CD8-positive, alpha-beta memory T cell (primary cell): ENCODE data around the gene PRRC2B. TPM values are rescaled to one million over a fixed set of nuclear protein-coding genes. Genes with fewer than 3 reads are reported as not detected.

ENCODE experiments used
- CTCF ChIA-PET: fragments of 350-600 bp; sonication (Branson Sonifier 250); formaldehyde crosslinking; loops from one replicate; lab custom pipeline; 2021; ENCODE audit warnings: antibody characterized with exemption; lab: Charles Lee
- POLR2A ChIA-PET: fragments of 350-600 bp; sonication (Branson Sonifier 250); formaldehyde crosslinking; loops from one replicate; lab custom pipeline; 2021; ENCODE audit warnings: antibody characterized with exemption; lab: Charles Lee
- DNase-seq, 5 donors: peaks; one replicate each; pipeline versions ENCODE4 v3.0.0 to v3.0.0-alpha.2; 2020 to 2022; ENCODE audit warnings: mixed read lengths in 1 of 5
- H3K27ac ChIP-seq: one replicate; pipeline ENCODE4 v1.7.0; 2013; ENCODE audit warnings: low read depth, mild to moderate bottlenecking, low read length, moderate library complexity
- H3K27me3 ChIP-seq: 2 replicates; pipeline ENCODE4 v1.7.0; 2013; ENCODE audit warnings: low read length, mild to moderate bottlenecking; ENCODE audit not compliant: insufficient read depth, poor library complexity, severe bottlenecking
- H3K36me3 ChIP-seq: 2 replicates; pipeline ENCODE4 v1.7.0; 2013; ENCODE audit warnings: mild to moderate bottlenecking, low read length, moderate library complexity; ENCODE audit not compliant: insufficient read depth
- H3K4me1 ChIP-seq: 2 replicates; pipeline ENCODE4 v1.7.0; 2013; ENCODE audit warnings: mild to moderate bottlenecking, low read length, moderate library complexity; ENCODE audit not compliant: insufficient read depth
- H3K4me3 ChIP-seq: 2 replicates; pipeline ENCODE4 v1.7.0; 2013; ENCODE audit warnings: mild to moderate bottlenecking, low read length
- H3K9me3 ChIP-seq: 2 replicates; pipeline ENCODE4 v1.7.0; 2013; ENCODE audit warnings: mild to moderate bottlenecking, low read length
- H3K27ac Mint-ChIP-seq, 8 donors: one replicate each; pipeline ENCODE4 v1.8.0; 2020 to 2021; ENCODE audit warnings: mixed read lengths in 8 of 8, mild to moderate bottlenecking in 6 of 8, inconsistent platforms in 3 of 8, moderate library complexity in 3 of 8
- H3K27me3 Mint-ChIP-seq, 2 donors: one replicate each; pipeline ENCODE4 v1.8.0; 2020 to 2021; ENCODE audit warnings: mixed read lengths in 2 of 2, mild to moderate bottlenecking in 1 of 2, moderate library complexity in 1 of 2
- H3K36me3 Mint-ChIP-seq, 3 donors: one replicate each; pipeline ENCODE4 v1.8.0; 2020 to 2021; ENCODE audit warnings: mixed read lengths in 3 of 3, inconsistent platforms in 1 of 3, mild to moderate bottlenecking in 1 of 3
- H3K4me1 Mint-ChIP-seq, 3 donors: one replicate each; pipeline ENCODE4 v1.8.0; 2020 to 2021; ENCODE audit warnings: mixed read lengths in 3 of 3, inconsistent platforms in 1 of 3, mild to moderate bottlenecking in 1 of 3
- H3K4me3 Mint-ChIP-seq, 7 donors: one replicate each; pipeline ENCODE4 v1.8.0; 2020 to 2021; ENCODE audit warnings: mixed read lengths in 7 of 7, mild to moderate bottlenecking in 6 of 7, moderate library complexity in 4 of 7, inconsistent platforms in 2 of 7
- H3K9me3 Mint-ChIP-seq, 5 donors: one replicate each; pipeline ENCODE4 v1.8.0; 2020 to 2022; ENCODE audit warnings: mixed read lengths in 5 of 5, mild to moderate bottlenecking in 3 of 5, moderate library complexity in 2 of 5, inconsistent platforms in 1 of 5
- polyA plus RNA-seq: library from polyadenylated mRNA; unstranded; fragments of 300-500 nt; fragmentation: Illumina TruSeq; gene quantifications from one replicate; pipeline ENCODE4 v1.2.3, GENCODE V29; 2021
- total RNA-seq, 2 experiments: library from RNA; stranded (reverse); gene quantifications; one replicate each; pipeline ENCODE4 v1.2.3, GENCODE V29; 2021

The PRRC2B gene
- total and polyA plus RNA-seq, 3 experiments from 2014 or later: 42.1 to 146 (median 146) TPM

GRCh38 chr9:131404581-131404980 lies 10.7 kb downstream of the PRRC2B start:
- H3K36me3 ChIP-seq: no peaks in the 10 kb centered on the region
- peaks cover 0 to 17% (median 0%) of the 10 kb centered on the region in 3 donors for H3K36me3 Mint-ChIP-seq
- H3K27me3 ChIP-seq: no peaks in the 10 kb centered on the region
- no peak for DNase-seq
- no peaks in the 10 kb centered on the region for H3K9me3 ChIP-seq
- peak overlapping the region; percentile 68 to 92 (median 84) for H3K4me3 Mint-ChIP-seq
- H3K4me3 ChIP-seq: peak overlapping the region; percentile 33
- ChIA-PET CTCF (interaction anchor here (1.3 to 4.8 kb wide), 5 partner anchors 8 to 54 kb away, joined by 4 to 29 read pairs (median 9); no protein-coding TSS in a partner anchor), POLR2A (interaction anchor here (0.6 to 3.1 kb wide), 2 partner anchors 7 to 42 kb away, joined by 3 to 23 read pairs; no protein-coding TSS in a partner anchor)
- no peaks in the 10 kb centered on the region for H3K9me3 Mint-ChIP-seq
- H3K27ac ChIP-seq: no peak overlapping the region
- peaks cover 78 to 92% (median 92%) of the 10 kb centered on the region in 3 donors for H3K4me1 Mint-ChIP-seq
- H3K4me1 ChIP-seq: peaks cover 93% of the 10 kb centered on the region
- no peaks in the 10 kb centered on the region for H3K27me3 Mint-ChIP-seq
- H3K27ac Mint-ChIP-seq: peak overlapping the region; percentile 26 to 96 (median 89)

- H3K36me3 Mint-ChIP-seq: peaks cover 0 to 17% (median 0%) of the 10 kb centered on the region in 3 donors
- H3K27me3 Mint-ChIP-seq: no peaks in the 10 kb centered on the region
- H3K4me1 Mint-ChIP-seq: peaks cover 78 to 92% (median 92%) of the 10 kb centered on the region in 3 donors
- Histone ChIP-seq H3K27me3 (no peaks in the 10 kb centered on the region), H3K36me3 (no peaks in the 10 kb centered on the region), H3K9me3 (no peaks in the 10 kb centered on the region), H3K27ac (no peak overlapping the region), H3K4me1 (peaks cover 93% of the 10 kb centered on the region), H3K4me3 (peak overlapping the region; percentile 33)
- DNase-seq: no peak
- H3K4me3 Mint-ChIP-seq: peak overlapping the region; percentile 68 to 92 (median 84)
- no peaks in the 10 kb centered on the region for H3K9me3 Mint-ChIP-seq
- POLR2A ChIA-PET: interaction anchor here (0.6 to 3.1 kb wide), 3 partner anchors 8 to 42 kb away, joined by 3 to 23 read pairs (median 3); no protein-coding TSS in a partner anchor
- peak overlapping the region; percentile 64 to 97 (median 92) for H3K27ac Mint-ChIP-seq
- CTCF ChIA-PET: interaction anchor here (1.3 to 4.8 kb wide), 5 partner anchors 9 to 54 kb away, joined by 4 to 29 read pairs (median 9); no protein-coding TSS in a partner anchor
These were observed 11.1 kb downstream of the PRRC2B start for GRCh38 chr9:131404987-131405386.

GRCh38 chr9:131405428-131405827 lies 11.5 kb downstream of the PRRC2B start:
- DNase-seq: peak in 2 of 5 donors; percentile 34 to 62
- H3K27ac ChIP-seq: peak overlapping the region; percentile 5
- H3K36me3 Mint-ChIP-seq: peaks cover 0 to 19% (median 0%) of the 10 kb centered on the region in 3 donors
- H3K4me1 ChIP-seq: peaks cover 93% of the 10 kb centered on the region
- H3K4me3 Mint-ChIP-seq: peak overlapping the region; percentile 68 to 92 (median 84)
- ChIA-PET CTCF (interaction anchor here (1.3 to 4.8 kb wide), 5 partner anchors 9 to 55 kb away, joined by 4 to 29 read pairs (median 9); no protein-coding TSS in a partner anchor), POLR2A (interaction anchor here (0.6 to 3.1 kb wide), 4 partner anchors 8 to 276 kb away, joined by 3 to 23 read pairs (median 7); no protein-coding TSS in a partner anchor)
- H3K27me3 Mint-ChIP-seq: no peaks in the 10 kb centered on the region
- peak overlapping the region; percentile 33 for H3K4me3 ChIP-seq
- no peaks in the 10 kb centered on the region for H3K9me3 Mint-ChIP-seq
- no peaks in the 10 kb centered on the region for H3K36me3 ChIP-seq
- H3K27ac Mint-ChIP-seq: peak overlapping the region; percentile 64 to 97 (median 92)
- no peaks in the 10 kb centered on the region for H3K27me3 ChIP-seq
- peaks cover 80 to 92% (median 92%) of the 10 kb centered on the region in 3 donors for H3K4me1 Mint-ChIP-seq
- H3K9me3 ChIP-seq: no peaks in the 10 kb centered on the region

GRCh38 chr9:131405858-131406537 lies 12.1 kb downstream of the PRRC2B start:
- peaks cover 0 to 19% (median 0%) of the 10 kb centered on the region in 3 donors for H3K36me3 Mint-ChIP-seq
- ChIA-PET POLR2A (interaction anchor here (0.6 to 3.1 kb wide), 3 partner anchors 9 to 276 kb away, joined by 3 to 23 read pairs (median 11); no protein-coding TSS in a partner anchor), CTCF (interaction anchor here (0.5 to 4.8 kb wide), 12 partner anchors 9 to 1541 kb away, joined by 3 to 29 read pairs (median 5); no protein-coding TSS in a partner anchor)
- no peaks in the 10 kb centered on the region for H3K36me3 ChIP-seq
- H3K27ac ChIP-seq: peak overlapping the region; percentile 5
- peaks cover 93% of the 10 kb centered on the region for H3K4me1 ChIP-seq
- H3K27ac Mint-ChIP-seq: peak overlapping the region; percentile 64 to 97 (median 92)
- no peaks in the 10 kb centered on the region for H3K9me3 ChIP-seq
- H3K27me3 ChIP-seq: no peaks in the 10 kb centered on the region
- no peak for DNase-seq
- H3K27me3 Mint-ChIP-seq: no peaks in the 10 kb centered on the region
- H3K4me3 Mint-ChIP-seq: peak overlapping the region; percentile 68 to 92 (median 84)
- peak overlapping the region; percentile 33 for H3K4me3 ChIP-seq
- H3K4me1 Mint-ChIP-seq: peaks cover 79 to 92% (median 92%) of the 10 kb centered on the region in 3 donors
- H3K9me3 Mint-ChIP-seq: no peaks in the 10 kb centered on the region

- Histone ChIP-seq H3K4me3 (peak overlapping the region; percentile 33), H3K9me3 (no peaks in the 10 kb centered on the region), H3K27ac (peak overlapping the region; percentile 64), H3K27me3 (no peaks in the 10 kb centered on the region), H3K4me1 (peaks cover 94% of the 10 kb centered on the region), H3K36me3 (no peaks in the 10 kb centered on the region)
- peak in 2 of 5 donors; percentile 39 to 56 for DNase-seq
- Mint-ChIP-seq H3K27me3 (no peaks in the 10 kb centered on the region), H3K36me3 (peaks cover 0 to 21% (median 0%) of the 10 kb centered on the region in 3 donors), H3K4me1 (peaks cover 79 to 94% (median 93%) of the 10 kb centered on the region in 3 donors), H3K9me3 (no peaks in the 10 kb centered on the region), H3K4me3 (peak overlapping the region; percentile 68 to 92 (median 84)), H3K27ac (peak overlapping the region; percentile 64 to 97 (median 92))
- ChIA-PET POLR2A (interaction anchor here (1.1 to 3.1 kb wide), 4 partner anchors 9 to 40 kb away, joined by 3 to 23 read pairs (median 8); no protein-coding TSS in a partner anchor), CTCF (interaction anchor here (0.5 to 4.8 kb wide), 16 partner anchors 10 to 1541 kb away, joined by 3 to 29 read pairs (median 3); no protein-coding TSS in a partner anchor)
These were observed 12.9 kb downstream of the PRRC2B start for GRCh38 chr9:131406563-131407436.

- peak; percentile 37 to 75 (median 68) for DNase-seq
- no peaks in the 10 kb centered on the region for H3K27me3 Mint-ChIP-seq
- H3K9me3 Mint-ChIP-seq: no peaks in the 10 kb centered on the region
- CTCF ChIA-PET: interaction anchor here (0.5 to 4.8 kb wide), 11 partner anchors 9 to 72 kb away, joined by 3 to 29 read pairs (median 4); no protein-coding TSS in a partner anchor
- peaks cover 0 to 19% (median 3%) of the 10 kb centered on the region in 3 donors for H3K36me3 Mint-ChIP-seq
- no peaks in the 10 kb centered on the region for H3K36me3 ChIP-seq
- no peaks in the 10 kb centered on the region for H3K27me3 ChIP-seq
- H3K4me1 ChIP-seq: peaks cover 94% of the 10 kb centered on the region
- peak overlapping the region; percentile 68 to 92 (median 84) for H3K4me3 Mint-ChIP-seq
- H3K27ac Mint-ChIP-seq: peak overlapping the region; percentile 64 to 97 (median 94)
- peaks cover 79 to 95% (median 92%) of the 10 kb centered on the region in 3 donors for H3K4me1 Mint-ChIP-seq
- H3K9me3 ChIP-seq: no peaks in the 10 kb centered on the region
- H3K4me3 ChIP-seq: peak overlapping the region; percentile 33
- POLR2A ChIA-PET: interaction anchor here (1.0 to 2.1 kb wide), 5 partner anchors 10 to 41 kb away, joined by 3 to 11 read pairs (median 4); no protein-coding TSS in a partner anchor
- peak overlapping the region; percentile 64 for H3K27ac ChIP-seq
These were observed 13.9 kb downstream of the PRRC2B start for GRCh38 chr9:131407717-131408195.
